GM23338 (cell line): Measurements from ENCODE around the gene DPM1. TPM values are rescaled to one million over a fixed set of nuclear protein-coding genes. Genes with fewer than 3 reads are reported as not detected.

Experiments
- ATAC-seq: fragments of 200-7000 bp; cut with Tn5 transposase; 3 replicates; pipeline ENCODE4 v1.9.1; 2020
- DNase-seq: peaks from one replicate; pipeline ENCODE4 v3.0.0-alpha.2; 2015; ENCODE audit warnings: low spot score
- H2AFZ ChIP-seq: fragments of 200-600 bp; sonication (generic); 2 replicates; pipeline ENCODE4 v1.8.0; 2016; ENCODE audit warnings: antibody characterized with exemption, mild to moderate bottlenecking, moderate library complexity
- H3F3A ChIP-seq: fragments of 200-600 bp; sonication (generic); replicated peaks from 2 replicates; pipeline ENCODE4 v1.8.0; 2017; ENCODE audit warnings: antibody characterized with exemption, mixed run types, low read depth
- H3K27ac ChIP-seq: fragments of 200-600 bp; sonication (generic); 2 replicates; pipeline ENCODE4 v1.6.1; 2016; ENCODE audit warnings: low read depth
- H3K27me3 ChIP-seq: fragments of 200-600 bp; sonication (generic); 2 replicates; pipeline ENCODE4 v1.8.0; 2016; ENCODE audit warnings: mild to moderate bottlenecking, mixed run types, moderate library complexity; ENCODE audit not compliant: insufficient read depth
- H3K36me3 ChIP-seq: fragments of 200-600 bp; sonication (generic); 2 replicates; pipeline ENCODE4 v1.8.0; 2016; ENCODE audit warnings: mild to moderate bottlenecking; ENCODE audit not compliant: insufficient read depth
- H3K4me1 ChIP-seq: fragments of 200-600 bp; sonication (generic); 2 replicates; pipeline ENCODE4 v1.8.0; 2016; ENCODE audit warnings: mild to moderate bottlenecking, moderate library complexity; ENCODE audit not compliant: insufficient read depth
- H3K4me2 ChIP-seq: fragments of 200-600 bp; sonication (generic); 2 replicates; pipeline ENCODE4 v1.7.1; 2017; ENCODE audit warnings: mixed run types
- H3K4me3 ChIP-seq: fragments of 200-600 bp; sonication (generic); 2 replicates; pipeline ENCODE4 v1.6.1; 2016; ENCODE audit warnings: mixed run types
- H3K79me2 ChIP-seq: fragments of 200-600 bp; sonication (generic); replicated peaks from 2 replicates; pipeline ENCODE4 v1.8.0; 2017; ENCODE audit warnings: mild to moderate bottlenecking; ENCODE audit not compliant: insufficient read depth
- H3K9me2 ChIP-seq: fragments of 200-600 bp; sonication (generic); 2 replicates; pipeline ENCODE4 v1.8.0; 2017; ENCODE audit not compliant: insufficient read depth
- H4K20me1 ChIP-seq: fragments of 200-600 bp; sonication (generic); replicated peaks from 2 replicates; pipeline ENCODE4 v1.8.0; 2017; ENCODE audit warnings: mild to moderate bottlenecking; ENCODE audit not compliant: insufficient read depth
- H3K27ac Mint-ChIP-seq: 2 replicates; pipeline ENCODE4 v1.8.0; 2020; ENCODE audit warnings: inconsistent platforms, mild to moderate bottlenecking, moderate library complexity, mixed read lengths
- H3K27me3 Mint-ChIP-seq: 3 replicates; pipeline ENCODE4 v1.8.0; 2022; ENCODE audit warnings: low read depth, mild to moderate bottlenecking, moderate library complexity, mixed read lengths, inconsistent platforms; ENCODE audit not compliant: insufficient read depth, poor library complexity
- H3K36me3 Mint-ChIP-seq: 3 replicates; pipeline ENCODE4 v1.8.0; 2021; ENCODE audit warnings: low read depth, mild to moderate bottlenecking, inconsistent platforms, moderate library complexity, mixed read lengths
- H3K4me1 Mint-ChIP-seq: 3 replicates; pipeline ENCODE4 v1.8.0; 2020; ENCODE audit warnings: mild to moderate bottlenecking, inconsistent platforms, mixed read lengths
- H3K4me3 Mint-ChIP-seq: 3 replicates; pipeline ENCODE4 v1.8.0; 2021; ENCODE audit warnings: moderate library complexity, mild to moderate bottlenecking, inconsistent platforms, mixed read lengths
- H3K9me3 Mint-ChIP-seq: 3 replicates; pipeline ENCODE4 v1.8.0; 2020; ENCODE audit warnings: moderate library complexity, mild to moderate bottlenecking, inconsistent platforms, mixed read lengths
- CREB1 ChIP-seq: fragments of 250-450 bp; sonication (Bioruptor Pico); IDR thresholded peaks from 2 replicates; pipeline ENCODE4 v1.5.0; 2020; ENCODE audit warnings: low read depth, mild to moderate bottlenecking, moderate library complexity
- JUNB ChIP-seq: IDR thresholded peaks from one replicate; pipeline ENCODE4 v1.6.1; 2016; ENCODE audit warnings: antibody characterized with exemption; ENCODE audit not compliant: unreplicated experiment
- ZNF331 ChIP-seq: fragments of 250-450 bp; sonication (Bioruptor Pico); IDR thresholded peaks from 2 replicates; pipeline ENCODE4 v1.5.0; 2020; ENCODE audit warnings: low read depth, mild to moderate bottlenecking, moderate library complexity
- polyA plus RNA-seq: library from polyadenylated mRNA; unstranded; fragments of >200 nt; fragmentation: Nextera tagmentation; extraction: Ambion mirVana; gene quantifications from 2 replicates; pipeline ENCODE4 v1.2.1, GENCODE V29; 2016
- total RNA-seq: library from RNA; depleted of rRNA; stranded (reverse); fragments of >200 nt; shearing (Covaris generic); gene quantifications from 2 replicates; pipeline ENCODE4 v1.2.3, GENCODE V29; 2014
- TF ChIP-seq, protein P1 (sequence below), 2 experiments: fragments of 200-600 bp in 1 of 2; sonication (generic) in 1 of 2; conservative IDR thresholded peaks; 2 replicates each; pipeline versions ENCODE4 v1.5.1 to v1.6.1; 2016 to 2017; ENCODE audit warnings: antibody characterized with exemption in 2 of 2, low read depth in 2 of 2, mild to moderate bottlenecking in 2 of 2, moderate library complexity in 1 of 2
- TF ChIP-seq, protein P2 (sequence below): fragments of 250-450 bp; sonication (Bioruptor Pico); IDR thresholded peaks from 2 replicates; pipeline ENCODE4 v1.5.0; 2020; ENCODE audit warnings: mild to moderate bottlenecking, moderate library complexity
- TF ChIP-seq, protein P3 (sequence below): IDR thresholded peaks from one replicate; pipeline ENCODE4 v1.6.1; 2018; ENCODE audit warnings: antibody characterized with exemption; ENCODE audit not compliant: unreplicated experiment

DPM1 gene
- total and polyA plus RNA-seq, 2 experiments from 2014 or later = 71.7 to 130 TPM

DNA sequence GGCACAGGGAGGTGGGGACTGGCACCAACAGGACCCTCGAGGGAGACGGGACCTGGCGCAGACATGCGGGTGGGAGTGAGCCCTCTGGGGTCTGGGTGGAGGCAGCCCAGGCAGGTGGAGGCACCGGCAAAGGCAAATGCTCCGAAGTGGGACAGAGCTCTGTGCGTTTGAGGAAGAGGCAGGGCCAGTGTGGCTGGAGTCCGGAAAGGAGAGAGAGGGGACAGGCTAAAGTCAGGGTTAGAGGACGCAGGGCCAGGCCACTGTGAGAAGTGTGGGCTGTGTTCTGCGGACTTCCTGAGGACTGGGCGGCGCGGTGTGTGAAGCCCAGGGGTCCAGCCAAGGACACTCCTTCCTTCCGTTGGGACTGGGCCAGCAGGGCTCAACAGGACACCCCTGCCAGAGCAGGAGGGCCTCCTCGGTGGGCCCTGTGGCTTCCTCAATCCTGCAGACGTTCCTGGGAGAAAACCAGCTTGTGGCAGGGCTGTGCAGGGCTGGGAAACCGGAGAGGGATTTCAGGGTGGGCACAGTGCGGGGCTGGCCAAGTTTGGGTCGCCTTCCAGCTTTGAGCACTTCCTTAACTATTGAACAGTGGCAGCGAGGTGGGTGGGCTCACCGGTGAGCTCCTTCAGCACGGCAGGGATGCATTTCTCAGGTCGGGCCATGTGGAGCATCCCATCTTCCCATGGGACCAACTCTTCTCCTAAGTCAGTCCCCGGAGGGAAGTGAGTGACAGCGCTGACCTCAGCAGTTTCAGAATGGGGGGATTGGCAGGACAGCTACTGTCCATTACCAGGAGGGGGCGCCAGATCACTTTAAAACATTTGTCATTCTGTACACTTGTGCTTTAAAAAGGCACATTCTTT lies 22.8 kb upstream of the DPM1 start:
- Histone ChIP-seq H3K9me2 (no peaks in the 10 kb centered on the region), H3K27me3 (no peaks in the 10 kb centered on the region), H3K4me3 (no peak overlapping the region), H3K4me2 (no peak overlapping the region), H2AFZ (peak overlapping the region; percentile 92), H3K4me1 (no peaks in the 10 kb centered on the region), H3K27ac (no peak overlapping the region), H4K20me1 (no peaks in the 10 kb centered on the region), H3K36me3 (no peaks in the 10 kb centered on the region), H3F3A (0 out of 2 replicates have a peak, but pooled peaks cover 2% of the 10 kb centered on the region), H3K79me2 (no peaks in the 10 kb centered on the region)
- TF ChIP-seq CREB1 (CRISPR knock-in tag) = no peak
- TF ChIP-seq, protein P1, sequence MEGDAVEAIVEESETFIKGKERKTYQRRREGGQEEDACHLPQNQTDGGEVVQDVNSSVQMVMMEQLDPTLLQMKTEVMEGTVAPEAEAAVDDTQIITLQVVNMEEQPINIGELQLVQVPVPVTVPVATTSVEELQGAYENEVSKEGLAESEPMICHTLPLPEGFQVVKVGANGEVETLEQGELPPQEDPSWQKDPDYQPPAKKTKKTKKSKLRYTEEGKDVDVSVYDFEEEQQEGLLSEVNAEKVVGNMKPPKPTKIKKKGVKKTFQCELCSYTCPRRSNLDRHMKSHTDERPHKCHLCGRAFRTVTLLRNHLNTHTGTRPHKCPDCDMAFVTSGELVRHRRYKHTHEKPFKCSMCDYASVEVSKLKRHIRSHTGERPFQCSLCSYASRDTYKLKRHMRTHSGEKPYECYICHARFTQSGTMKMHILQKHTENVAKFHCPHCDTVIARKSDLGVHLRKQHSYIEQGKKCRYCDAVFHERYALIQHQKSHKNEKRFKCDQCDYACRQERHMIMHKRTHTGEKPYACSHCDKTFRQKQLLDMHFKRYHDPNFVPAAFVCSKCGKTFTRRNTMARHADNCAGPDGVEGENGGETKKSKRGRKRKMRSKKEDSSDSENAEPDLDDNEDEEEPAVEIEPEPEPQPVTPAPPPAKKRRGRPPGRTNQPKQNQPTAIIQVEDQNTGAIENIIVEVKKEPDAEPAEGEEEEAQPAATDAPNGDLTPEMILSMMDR (conservative IDR thresholded peaks at IDR 0.05; ENCODE audit: low read depth in 2 of 2) = peak; percentile 84 to 98
- no peak overlapping the region for H3K4me3 Mint-ChIP-seq
- no peaks in the 10 kb centered on the region; the same call in 2 of the 3 replicates for H3K9me3 Mint-ChIP-seq
- ATAC-seq (peak; percentile 82), DNase-seq (peak; percentile 89)
- no peaks in the 10 kb centered on the region for H3K36me3 Mint-ChIP-seq
- H3K27me3 Mint-ChIP-seq = no peaks in the 10 kb centered on the region
- H3K4me1 Mint-ChIP-seq = peaks cover 4% of the 10 kb centered on the region; the same call in 1 of the 3 replicates
- no peak overlapping the region for H3K27ac Mint-ChIP-seq

DNA sequence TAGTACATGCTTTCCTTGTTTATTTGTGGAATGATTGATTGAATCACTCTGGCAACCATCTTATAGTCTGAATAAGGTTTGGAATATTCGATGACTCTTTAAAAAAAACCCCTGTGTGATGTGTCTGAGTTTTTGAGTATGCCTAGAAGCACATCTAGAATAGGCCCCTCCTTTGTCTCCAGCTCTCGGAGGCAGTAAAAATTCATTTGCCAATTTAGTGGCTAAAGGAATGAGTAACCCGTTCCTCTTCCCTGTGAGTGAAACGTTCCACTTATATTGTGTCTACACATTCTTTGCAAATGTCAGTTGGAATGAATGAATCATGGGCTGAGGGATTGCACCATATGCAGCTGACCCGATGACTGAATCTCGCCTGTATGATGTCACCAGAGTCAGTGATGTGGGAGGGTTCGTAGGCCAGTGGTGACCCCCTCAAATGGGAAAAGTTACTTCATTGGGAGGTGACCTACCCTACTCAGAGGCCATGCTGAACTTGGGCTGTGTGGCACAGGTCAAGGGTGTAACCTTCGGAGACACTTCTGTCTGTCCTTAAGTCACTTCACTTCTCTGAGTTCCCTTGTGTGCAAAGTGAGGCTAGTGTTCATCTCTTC lies 21.8 kb upstream of the DPM1 start:
- Mint-ChIP-seq H3K36me3 (no peaks in the 10 kb centered on the region), H3K27ac (no peak overlapping the region), H3K4me1 (peaks cover 4% of the 10 kb centered on the region; the same call in 1 of the 3 replicates), H3K27me3 (peaks cover 3% of the 10 kb centered on the region), H3K4me3 (no peak overlapping the region), H3K9me3 (no peaks in the 10 kb centered on the region)
- Histone ChIP-seq H3K36me3 (no peaks in the 10 kb centered on the region), H3K27me3 (no peaks in the 10 kb centered on the region), H3K27ac (no peak overlapping the region), H3K79me2 (no peaks in the 10 kb centered on the region), H4K20me1 (no peaks in the 10 kb centered on the region), H3K4me3 (no peak overlapping the region), H2AFZ (no peak overlapping the region), H3K4me1 (no peaks in the 10 kb centered on the region), H3K9me2 (no peaks in the 10 kb centered on the region), H3K4me2 (no peak overlapping the region), H3F3A (0 out of 2 replicates have a peak, but pooled peaks cover 2% of the 10 kb centered on the region)
- DNase-seq (no peak), ATAC-seq (no peak)
- TF ChIP-seq CREB1 (CRISPR knock-in tag) (no peak), ZNF331 (CRISPR knock-in tag) (no peak), JUNB (no peak)
- TF ChIP-seq, protein P2, sequence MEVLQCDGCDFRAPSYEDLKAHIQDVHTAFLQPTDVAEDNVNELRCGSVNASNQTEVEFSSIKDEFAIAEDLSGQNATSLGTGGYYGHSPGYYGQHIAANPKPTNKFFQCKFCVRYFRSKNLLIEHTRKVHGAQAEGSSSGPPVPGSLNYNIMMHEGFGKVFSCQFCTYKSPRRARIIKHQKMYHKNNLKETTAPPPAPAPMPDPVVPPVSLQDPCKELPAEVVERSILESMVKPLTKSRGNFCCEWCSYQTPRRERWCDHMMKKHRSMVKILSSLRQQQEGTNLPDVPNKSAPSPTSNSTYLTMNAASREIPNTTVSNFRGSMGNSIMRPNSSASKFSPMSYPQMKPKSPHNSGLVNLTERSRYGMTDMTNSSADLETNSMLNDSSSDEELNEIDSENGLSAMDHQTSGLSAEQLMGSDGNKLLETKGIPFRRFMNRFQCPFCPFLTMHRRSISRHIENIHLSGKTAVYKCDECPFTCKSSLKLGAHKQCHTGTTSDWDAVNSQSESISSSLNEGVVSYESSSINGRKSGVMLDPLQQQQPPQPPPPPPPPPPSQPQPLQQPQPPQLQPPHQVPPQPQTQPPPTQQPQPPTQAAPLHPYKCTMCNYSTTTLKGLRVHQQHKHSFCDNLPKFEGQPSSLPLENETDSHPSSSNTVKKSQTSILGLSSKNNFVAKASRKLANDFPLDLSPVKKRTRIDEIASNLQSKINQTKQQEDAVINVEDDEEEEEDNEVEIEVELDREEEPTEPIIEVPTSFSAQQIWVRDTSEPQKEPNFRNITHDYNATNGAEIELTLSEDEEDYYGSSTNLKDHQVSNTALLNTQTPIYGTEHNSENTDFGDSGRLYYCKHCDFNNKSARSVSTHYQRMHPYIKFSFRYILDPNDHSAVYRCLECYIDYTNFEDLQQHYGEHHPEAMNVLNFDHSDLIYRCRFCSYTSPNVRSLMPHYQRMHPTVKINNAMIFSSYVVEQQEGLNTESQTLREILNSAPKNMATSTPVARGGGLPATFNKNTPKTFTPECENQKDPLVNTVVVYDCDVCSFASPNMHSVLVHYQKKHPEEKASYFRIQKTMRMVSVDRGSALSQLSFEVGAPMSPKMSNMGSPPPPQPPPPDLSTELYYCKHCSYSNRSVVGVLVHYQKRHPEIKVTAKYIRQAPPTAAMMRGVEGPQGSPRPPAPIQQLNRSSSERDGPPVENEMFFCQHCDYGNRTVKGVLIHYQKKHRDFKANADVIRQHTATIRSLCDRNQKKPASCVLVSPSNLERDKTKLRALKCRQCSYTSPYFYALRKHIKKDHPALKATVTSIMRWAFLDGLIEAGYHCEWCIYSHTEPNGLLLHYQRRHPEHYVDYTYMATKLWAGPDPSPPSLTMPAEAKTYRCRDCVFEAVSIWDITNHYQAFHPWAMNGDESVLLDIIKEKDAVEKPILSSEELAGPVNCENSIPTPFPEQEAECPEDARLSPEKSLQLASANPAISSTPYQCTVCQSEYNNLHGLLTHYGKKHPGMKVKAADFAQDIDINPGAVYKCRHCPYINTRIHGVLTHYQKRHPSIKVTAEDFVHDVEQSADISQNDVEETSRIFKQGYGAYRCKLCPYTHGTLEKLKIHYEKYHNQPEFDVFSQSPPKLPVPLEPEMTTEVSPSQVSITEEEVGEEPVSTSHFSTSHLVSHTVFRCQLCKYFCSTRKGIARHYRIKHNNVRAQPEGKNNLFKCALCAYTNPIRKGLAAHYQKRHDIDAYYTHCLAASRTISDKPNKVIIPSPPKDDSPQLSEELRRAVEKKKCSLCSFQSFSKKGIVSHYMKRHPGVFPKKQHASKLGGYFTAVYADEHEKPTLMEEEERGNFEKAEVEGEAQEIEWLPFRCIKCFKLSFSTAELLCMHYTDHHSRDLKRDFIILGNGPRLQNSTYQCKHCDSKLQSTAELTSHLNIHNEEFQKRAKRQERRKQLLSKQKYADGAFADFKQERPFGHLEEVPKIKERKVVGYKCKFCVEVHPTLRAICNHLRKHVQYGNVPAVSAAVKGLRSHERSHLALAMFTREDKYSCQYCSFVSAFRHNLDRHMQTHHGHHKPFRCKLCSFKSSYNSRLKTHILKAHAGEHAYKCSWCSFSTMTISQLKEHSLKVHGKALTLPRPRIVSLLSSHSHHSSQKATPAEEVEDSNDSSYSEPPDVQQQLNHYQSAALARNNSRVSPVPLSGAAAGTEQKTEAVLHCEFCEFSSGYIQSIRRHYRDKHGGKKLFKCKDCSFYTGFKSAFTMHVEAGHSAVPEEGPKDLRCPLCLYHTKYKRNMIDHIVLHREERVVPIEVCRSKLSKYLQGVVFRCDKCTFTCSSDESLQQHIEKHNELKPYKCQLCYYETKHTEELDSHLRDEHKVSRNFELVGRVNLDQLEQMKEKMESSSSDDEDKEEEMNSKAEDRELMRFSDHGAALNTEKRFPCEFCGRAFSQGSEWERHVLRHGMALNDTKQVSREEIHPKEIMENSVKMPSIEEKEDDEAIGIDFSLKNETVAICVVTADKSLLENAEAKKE (CRISPR knock-in tag) = no peak
- TF ChIP-seq, protein P3, sequence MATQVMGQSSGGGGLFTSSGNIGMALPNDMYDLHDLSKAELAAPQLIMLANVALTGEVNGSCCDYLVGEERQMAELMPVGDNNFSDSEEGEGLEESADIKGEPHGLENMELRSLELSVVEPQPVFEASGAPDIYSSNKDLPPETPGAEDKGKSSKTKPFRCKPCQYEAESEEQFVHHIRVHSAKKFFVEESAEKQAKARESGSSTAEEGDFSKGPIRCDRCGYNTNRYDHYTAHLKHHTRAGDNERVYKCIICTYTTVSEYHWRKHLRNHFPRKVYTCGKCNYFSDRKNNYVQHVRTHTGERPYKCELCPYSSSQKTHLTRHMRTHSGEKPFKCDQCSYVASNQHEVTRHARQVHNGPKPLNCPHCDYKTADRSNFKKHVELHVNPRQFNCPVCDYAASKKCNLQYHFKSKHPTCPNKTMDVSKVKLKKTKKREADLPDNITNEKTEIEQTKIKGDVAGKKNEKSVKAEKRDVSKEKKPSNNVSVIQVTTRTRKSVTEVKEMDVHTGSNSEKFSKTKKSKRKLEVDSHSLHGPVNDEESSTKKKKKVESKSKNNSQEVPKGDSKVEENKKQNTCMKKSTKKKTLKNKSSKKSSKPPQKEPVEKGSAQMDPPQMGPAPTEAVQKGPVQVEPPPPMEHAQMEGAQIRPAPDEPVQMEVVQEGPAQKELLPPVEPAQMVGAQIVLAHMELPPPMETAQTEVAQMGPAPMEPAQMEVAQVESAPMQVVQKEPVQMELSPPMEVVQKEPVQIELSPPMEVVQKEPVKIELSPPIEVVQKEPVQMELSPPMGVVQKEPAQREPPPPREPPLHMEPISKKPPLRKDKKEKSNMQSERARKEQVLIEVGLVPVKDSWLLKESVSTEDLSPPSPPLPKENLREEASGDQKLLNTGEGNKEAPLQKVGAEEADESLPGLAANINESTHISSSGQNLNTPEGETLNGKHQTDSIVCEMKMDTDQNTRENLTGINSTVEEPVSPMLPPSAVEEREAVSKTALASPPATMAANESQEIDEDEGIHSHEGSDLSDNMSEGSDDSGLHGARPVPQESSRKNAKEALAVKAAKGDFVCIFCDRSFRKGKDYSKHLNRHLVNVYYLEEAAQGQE = no peak
